K562 (cell line): Measurements from ENCODE around the gene NKG7. TPM values are rescaled to one million over a fixed set of nuclear protein-coding genes. Genes with fewer than 3 reads are reported as not detected.

Experiments
- BMI1 ChIP-seq: fragments of 150-350 bp; IDR thresholded peaks from 2 replicates; pipeline ENCODE4 v1.6.1; 2014; ENCODE audit warnings: low read length
- CGGBP1 ChIP-seq: fragments of 250-450 bp; sonication (Bioruptor Pico); IDR thresholded peaks from 2 replicates; pipeline ENCODE4 v1.9.0; 2021; ENCODE audit warnings: mild to moderate bottlenecking
- CREM ChIP-seq: IDR thresholded peaks from 2 replicates; pipeline ENCODE4 v1.6.1; 2014; ENCODE audit warnings: antibody characterized with exemption, low read depth
- FOSL1 ChIP-seq: fragments of 200-800 bp; sonication (Bioruptor generic); conservative IDR thresholded peaks from 2 replicates; pipeline ENCODE4 v1.6.1; 2016; ENCODE audit warnings: missing genetic modification characterization, missing compliant biosample characterization
- HBP1 ChIP-seq: fragments of 450-650 bp; formaldehyde crosslinking; IDR thresholded peaks from 2 replicates; pipeline ENCODE4 v1.4.0; 2022; ENCODE audit warnings: missing genetic modification characterization
- KAT7 ChIP-seq: sonication (generic); formaldehyde crosslinking; IDR thresholded peaks from 2 replicates; pipeline ENCODE4 v1.8.0; 2022; ENCODE audit warnings: missing genetic modification reagents, mild to moderate bottlenecking, borderline replicate concordance
- KDM1A ChIP-seq, 2 experiments: fragments of 450-650 bp; IDR thresholded peaks; 2 replicates each; pipeline ENCODE4 v1.6.1; 2016; ENCODE audit warnings: mild to moderate bottlenecking in 2 of 2
- PHB2 ChIP-seq: fragments of 450-650 bp; IDR thresholded peaks from 2 replicates; pipeline ENCODE4 v1.6.1; 2017; ENCODE audit warnings: low read depth
- PPARD ChIP-seq: fragments of 250-450 bp; sonication (Bioruptor Pico); IDR thresholded peaks from 2 replicates; pipeline ENCODE4 v1.8.0; 2022; ENCODE audit warnings: inconsistent platforms, mild to moderate bottlenecking, moderate library complexity
- RBFOX2 ChIP-seq: fragments of 200-400 bp; formaldehyde crosslinking; IDR thresholded peaks from 2 replicates; pipeline ENCODE4 v1.6.1; 2017; ENCODE audit warnings: low read depth, mild to moderate bottlenecking, low read length, moderate library complexity
- RNF219 ChIP-seq: fragments of 250-450 bp; sonication (Bioruptor Pico); IDR thresholded peaks from 2 replicates; pipeline ENCODE4 v1.5.0; 2022; ENCODE audit warnings: mild to moderate bottlenecking
- SRSF3 ChIP-seq: fragments of 200-400 bp; formaldehyde crosslinking; IDR thresholded peaks from 2 replicates; pipeline ENCODE4 v1.6.1; 2016; ENCODE audit warnings: mild to moderate bottlenecking, low read length, moderate library complexity; ENCODE audit not compliant: insufficient read depth
- TBL1XR1 ChIP-seq, 2 experiments: IDR thresholded peaks; 2 replicates each; pipeline ENCODE4 v1.6.1; 2012; ENCODE audit warnings: improper control_type of control experiment in 2 of 2, low read length in 2 of 2, mild to moderate bottlenecking in 1 of 2
- TEAD1 ChIP-seq, 2 experiments: fragments of 450-650 bp in 1 of 2; sonication (generic) in 1 of 2; formaldehyde crosslinking; IDR thresholded peaks; 2 replicates each; pipeline versions ENCODE4 v1.4.0 to v1.8.0; 2020 to 2022; ENCODE audit warnings: mild to moderate bottlenecking in 2 of 2, missing genetic modification reagents in 1 of 2
- ZNF583 ChIP-seq: fragments of 250-450 bp; sonication (Bioruptor Pico); IDR thresholded peaks from 2 replicates; pipeline ENCODE4 v1.4.0; 2020
- polyA plus RNA-seq, 8 experiments: library from polyadenylated mRNA; depleted of rRNA in 4 of 8; stranded (reverse) in 5 of 8; unstranded in 3 of 8; fragments of >200 nt; fragmentation: Nextera tagmentation in 2 of 8; fragmentation: Illumina TruSeq in 1 of 8; extraction: Ambion mirVana in 2 of 8; extraction: Trizol in 1 of 8; gene quantifications; 2 replicates each; pipeline versions ENCODE4 v1.2.1 to v1.2.3, GENCODE V29; 2011 to 2014; ENCODE audit warnings: inconsistent platforms in 1 of 8, missing spikeins in 1 of 8
- total RNA-seq, 7 experiments: library from RNA; depleted of rRNA in 6 of 7; stranded (reverse); fragments of >200 nt in 6 of 7; fragmentation: Illumina TruSeq in 2 of 7; extraction: Trizol in 2 of 7; gene quantifications; 2 replicates each; pipeline versions ENCODE4 v1.2.1 to v1.2.3, GENCODE V29; 2011 to 2021; ENCODE audit warnings: low replicate concordance in 1 of 7
- TF ChIP-seq, protein P1 (sequence below): fragments of 250-450 bp; sonication (Bioruptor Pico); IDR thresholded peaks from 2 replicates; pipeline ENCODE4 v1.5.1; 2021; ENCODE audit warnings: mild to moderate bottlenecking
- TF ChIP-seq, protein P2 (sequence below): fragments of 450-650 bp; formaldehyde crosslinking; IDR thresholded peaks from 2 replicates; pipeline ENCODE4 v1.4.0; 2022; ENCODE audit warnings: missing genetic modification characterization
- TF ChIP-seq, protein P3 (sequence below): sonication (generic); formaldehyde crosslinking; IDR thresholded peaks from 2 replicates; pipeline ENCODE4 v1.8.1; 2023; ENCODE audit warnings: mild to moderate bottlenecking, missing genetic modification reagents
- TF ChIP-seq, protein P4 (sequence below), 3 experiments: fragments of 200-800 bp in 1 of 3; sonication (Bioruptor generic) in 1 of 3; sonication (generic) in 1 of 3; formaldehyde crosslinking in 1 of 3; IDR thresholded peaks; 2 replicates each; pipeline versions ENCODE4 v1.6.1 to v1.8.0; 2016 to 2022; ENCODE audit warnings: mild to moderate bottlenecking in 2 of 3, missing compliant biosample characterization in 2 of 3, missing genetic modification characterization in 2 of 3, missing genetic modification reagents in 1 of 3

NKG7 gene
- total and polyA plus RNA-seq, 9 of the 15 experiments (the other 6 are each of a cell fraction or from before 2014, with no cell fraction given), result 0.30 to 0.70 (median 0.51) TPM; not detected in 2

DNA sequence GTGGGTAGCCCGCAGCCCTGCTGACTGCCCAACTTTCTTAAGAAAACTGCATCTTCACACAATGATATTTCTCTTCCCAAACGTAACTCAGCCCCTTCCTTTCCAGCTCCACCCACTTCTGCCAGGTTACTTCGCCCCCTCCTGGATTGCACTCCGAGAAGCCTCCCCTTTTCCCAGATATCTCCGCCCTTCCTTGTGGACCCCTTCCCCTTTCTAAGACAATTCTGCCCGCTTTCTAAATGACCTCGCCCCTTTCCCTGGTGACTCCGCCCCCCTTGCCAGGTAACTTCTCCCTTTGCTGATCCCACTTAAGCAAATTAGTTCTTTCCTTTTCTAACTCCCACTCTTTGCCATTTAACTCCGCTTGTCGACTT, 33.2 kb downstream of the NKG7 start (continued):
- TF ChIP-seq HBP1 (CRISPR knock-in tag) (peak; percentile 91), TEAD1 (CRISPR knock-in tag; IDR thresholded peaks at IDR 0.05) (0 out of 4 replicates have a peak, but pooled peaks of 1 of the 2 experiments have one; percentile 42), TBL1XR1 (IDR thresholded peaks at IDR 0.05; ENCODE audit: low read length in 2 of 2) (no peak), ZNF583 (CRISPR knock-in tag) (0 out of 2 replicates have a peak, but pooled peaks have one; percentile 15), RNF219 (CRISPR knock-in tag) (no peak), BMI1 (no peak), CGGBP1 (CRISPR knock-in tag) (no peak), SRSF3 (no peak), KAT7 (CRISPR knock-in tag) (no peak; the same call in 1 of the 2 replicates), PHB2 (peak; percentile 60; the same call in 1 of the 2 replicates), KDM1A (IDR thresholded peaks at IDR 0.05) (no peak), FOSL1 (tag) (no peak), RBFOX2 (no peak), CREM (no peak), PPARD (CRISPR knock-in tag) (no peak)
- TF ChIP-seq, protein P1, sequence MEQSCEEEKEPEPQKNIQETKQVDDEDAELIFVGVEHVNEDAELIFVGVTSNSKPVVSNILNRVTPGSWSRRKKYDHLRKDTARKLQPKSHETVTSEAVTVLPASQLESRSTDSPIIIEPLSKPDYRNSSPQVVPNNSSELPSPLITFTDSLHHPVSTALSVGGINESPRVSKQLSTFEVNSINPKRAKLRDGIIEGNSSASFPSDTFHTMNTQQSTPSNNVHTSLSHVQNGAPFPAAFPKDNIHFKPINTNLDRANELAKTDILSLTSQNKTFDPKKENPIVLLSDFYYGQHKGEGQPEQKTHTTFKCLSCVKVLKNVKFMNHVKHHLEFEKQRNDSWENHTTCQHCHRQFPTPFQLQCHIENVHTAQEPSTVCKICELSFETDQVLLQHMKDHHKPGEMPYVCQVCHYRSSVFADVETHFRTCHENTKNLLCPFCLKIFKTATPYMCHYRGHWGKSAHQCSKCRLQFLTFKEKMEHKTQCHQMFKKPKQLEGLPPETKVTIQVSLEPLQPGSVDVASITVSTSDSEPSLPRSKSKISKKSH (CRISPR knock-in tag), result no peak
- TF ChIP-seq, protein P2, sequence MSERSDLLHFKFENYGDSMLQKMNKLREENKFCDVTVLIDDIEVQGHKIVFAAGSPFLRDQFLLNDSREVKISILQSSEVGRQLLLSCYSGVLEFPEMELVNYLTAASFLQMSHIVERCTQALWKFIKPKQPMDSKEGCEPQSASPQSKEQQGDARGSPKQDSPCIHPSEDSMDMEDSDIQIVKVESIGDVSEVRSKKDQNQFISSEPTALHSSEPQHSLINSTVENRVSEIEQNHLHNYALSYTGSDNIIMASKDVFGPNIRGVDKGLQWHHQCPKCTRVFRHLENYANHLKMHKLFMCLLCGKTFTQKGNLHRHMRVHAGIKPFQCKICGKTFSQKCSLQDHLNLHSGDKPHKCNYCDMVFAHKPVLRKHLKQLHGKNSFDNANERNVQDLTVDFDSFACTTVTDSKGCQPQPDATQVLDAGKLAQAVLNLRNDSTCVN (CRISPR knock-in tag), result peak; percentile 96
- TF ChIP-seq, protein P3, sequence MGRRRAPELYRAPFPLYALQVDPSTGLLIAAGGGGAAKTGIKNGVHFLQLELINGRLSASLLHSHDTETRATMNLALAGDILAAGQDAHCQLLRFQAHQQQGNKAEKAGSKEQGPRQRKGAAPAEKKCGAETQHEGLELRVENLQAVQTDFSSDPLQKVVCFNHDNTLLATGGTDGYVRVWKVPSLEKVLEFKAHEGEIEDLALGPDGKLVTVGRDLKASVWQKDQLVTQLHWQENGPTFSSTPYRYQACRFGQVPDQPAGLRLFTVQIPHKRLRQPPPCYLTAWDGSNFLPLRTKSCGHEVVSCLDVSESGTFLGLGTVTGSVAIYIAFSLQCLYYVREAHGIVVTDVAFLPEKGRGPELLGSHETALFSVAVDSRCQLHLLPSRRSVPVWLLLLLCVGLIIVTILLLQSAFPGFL, result no peak
- TF ChIP-seq, protein P4, sequence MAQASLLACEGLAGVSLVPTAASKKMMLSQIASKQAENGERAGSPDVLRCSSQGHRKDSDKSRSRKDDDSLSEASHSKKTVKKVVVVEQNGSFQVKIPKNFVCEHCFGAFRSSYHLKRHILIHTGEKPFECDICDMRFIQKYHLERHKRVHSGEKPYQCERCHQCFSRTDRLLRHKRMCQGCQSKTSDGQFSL (CRISPR knock-in tag; IDR thresholded peaks at IDR 0.05), result no peak
- TF ChIP-seq, protein P4 (tag; IDR thresholded peaks at IDR 0.05), result no peak
